ENCODE data around the gene FAM32A.

- TF ChIP-seq YY1 (IDR thresholded peaks at IDR 0.05; ENCODE audit: insufficient read depth, insufficient read length), result no peak
- no peak for TF ChIP-seq SUZ12 (IDR thresholded peaks at IDR 0.05; ENCODE audit: extremely low read depth, insufficient read depth, insufficient read length)
- no peak for TF ChIP-seq ZNF274 (IDR thresholded peaks at IDR 0.05; ENCODE audit: low read depth, low read length)
Observed at GRCh38 chr19:16232568-16232967, 47.4 kb downstream of the FAM32A start.
